ENCODE measurements around the gene SH3PXD2B. TPM values are rescaled to one million over a fixed set of nuclear protein-coding genes. Genes with fewer than 3 reads are reported as not detected.

The SH3PXD2B gene
- total RNA-seq, 1 experiment from 2014 or later = 64.1 TPM

- Mint-ChIP-seq H3K27ac (no peak overlapping the region), H3K27me3 (ENCODE audit: low read depth) (no peaks in the 10 kb centered on the region), H3K4me1 (peaks cover 21% of the 10 kb centered on the region), H3K36me3 (no peaks in the 10 kb centered on the region; the same call in 1 of the 2 replicates), H3K4me3 (no peak overlapping the region), H3K9me3 (no peaks in the 10 kb centered on the region)
- DNase-seq (ENCODE audit: low spot score) (no peak), ATAC-seq (no peak)
- TF ChIP-seq NR3C1 (CRISPR knock-in tag; conservative IDR thresholded peaks at IDR 0.05; ENCODE audit: low read depth) (no peak), ARID4B (CRISPR knock-in tag; IDR thresholded peaks at IDR 0.05; ENCODE audit: borderline replicate concordance) (no peak), MLX (CRISPR knock-in tag; IDR thresholded peaks at IDR 0.05) (no peak), STAT6 (CRISPR knock-in tag; conservative IDR thresholded peaks at IDR 0.05; ENCODE audit: low read depth) (no peak), FOXP1 (CRISPR knock-in tag; IDR thresholded peaks at IDR 0.05; ENCODE audit: borderline replicate concordance) (no peak), HMGA2 (CRISPR knock-in tag; IDR thresholded peaks at IDR 0.05) (no peak), ATF2 (CRISPR knock-in tag; IDR thresholded peaks at IDR 0.05; ENCODE audit: borderline replicate concordance, low read depth) (no peak), MYBL2 (CRISPR knock-in tag; IDR thresholded peaks at IDR 0.05) (no peak), ETV6 (CRISPR knock-in tag; IDR thresholded peaks at IDR 0.05) (no peak), E2F5 (CRISPR knock-in tag; IDR thresholded peaks at IDR 0.05) (no peak), NR2C2 (CRISPR knock-in tag; IDR thresholded peaks at IDR 0.05) (no peak), FOXK1 (CRISPR knock-in tag; IDR thresholded peaks at IDR 0.05) (no peak), GABPB1 (CRISPR knock-in tag; IDR thresholded peaks at IDR 0.05) (no peak), JAZF1 (CRISPR knock-in tag; IDR thresholded peaks at IDR 0.05) (no peak)
- ChIA-PET POLR2A (interaction anchor here (0.6 kb wide), 1 partner anchor 791 kb away, joined by 3 read pairs; no protein-coding TSS in a partner anchor), CTCF (no interaction called here)
Observed at GRCh38 chr5:172444110-172444510, 10.2 kb downstream of the SH3PXD2B start.

- Mint-ChIP-seq H3K27me3 (ENCODE audit: low read depth) (no peaks in the 10 kb centered on the region), H3K36me3 (no peaks in the 10 kb centered on the region; the same call in 1 of the 2 replicates), H3K4me1 (peaks cover 17% of the 10 kb centered on the region), H3K27ac (no peak overlapping the region; the same call in 1 of the 2 replicates), H3K4me3 (no peak overlapping the region), H3K9me3 (no peaks in the 10 kb centered on the region)
- DNase-seq (ENCODE audit: low spot score) (no peak), ATAC-seq (no peak)
- POLR2A ChIA-PET = no interaction called here
- CTCF ChIA-PET = no interaction called here
- TF ChIP-seq NR1H2 (CRISPR knock-in tag; IDR thresholded peaks at IDR 0.05) (no peak), AFF4 (CRISPR knock-in tag; IDR thresholded peaks at IDR 0.05; ENCODE audit: borderline replicate concordance) (no peak), ELF4 (CRISPR knock-in tag; IDR thresholded peaks at IDR 0.05; ENCODE audit: low read depth) (no peak), ETV6 (CRISPR knock-in tag; IDR thresholded peaks at IDR 0.05) (no peak), ZMAT4 (CRISPR knock-in tag; IDR thresholded peaks at IDR 0.05) (no peak), ATF3 (CRISPR knock-in tag; conservative IDR thresholded peaks at IDR 0.05) (no peak)
Observed at GRCh38 chr5:172443441-172444109, 10.8 kb downstream of the SH3PXD2B start.
